Upper lobe of left lung (tissue), 4 donors: ENCODE measurements around the gene MANEAL.

Source experiments
- POLR2A ChIP-seq, 4 donors: fragments of 450-650 bp; IDR thresholded peaks; one replicate each; pipeline ENCODE4 v1.5.1; 2016 to 2017; ENCODE audit warnings: antibody characterized with exemption in 4 of 4, mild to moderate bottlenecking in 2 of 4
- POLR2AphosphoS5 ChIP-seq, 2 donors: sonication (generic); formaldehyde crosslinking; IDR thresholded peaks; one replicate each; pipeline ENCODE4 v1.5.1; 2017; ENCODE audit warnings: antibody characterized with exemption in 2 of 2
- TF ChIP-seq, protein P1 (sequence below), 6 experiments: fragments of 450-650 bp in 4 of 6; fragments of 200-600 bp in 2 of 6; sonication (generic) in 2 of 6; IDR thresholded peaks; one replicate each; pipeline ENCODE4 v1.5.1; 2016 to 2019; ENCODE audit warnings: antibody characterized with exemption in 6 of 6

DNA sequence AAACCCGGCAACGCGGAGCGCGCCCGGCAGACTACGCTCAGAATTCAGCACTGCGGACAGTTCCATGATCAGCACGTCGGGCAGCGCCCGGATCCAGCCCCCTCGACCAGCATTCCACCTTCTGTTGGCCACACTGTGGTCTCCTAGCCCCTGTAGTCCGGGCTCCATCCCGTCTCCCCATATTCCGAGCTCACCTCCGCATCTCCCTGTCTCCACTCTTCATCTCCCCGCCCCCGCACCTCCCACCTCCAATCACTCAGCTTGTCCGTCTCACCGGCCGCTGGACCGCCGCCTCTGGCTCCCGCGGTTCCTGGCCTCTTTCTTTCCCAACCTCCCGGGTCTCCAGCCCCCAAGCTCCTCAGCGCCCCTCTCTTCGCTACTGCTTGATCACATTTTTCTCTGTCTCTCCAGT, 29.2 kb upstream of the MANEAL start:
- TF ChIP-seq POLR2A (IDR thresholded peaks at IDR 0.05): no peak
- TF ChIP-seq, protein P1, sequence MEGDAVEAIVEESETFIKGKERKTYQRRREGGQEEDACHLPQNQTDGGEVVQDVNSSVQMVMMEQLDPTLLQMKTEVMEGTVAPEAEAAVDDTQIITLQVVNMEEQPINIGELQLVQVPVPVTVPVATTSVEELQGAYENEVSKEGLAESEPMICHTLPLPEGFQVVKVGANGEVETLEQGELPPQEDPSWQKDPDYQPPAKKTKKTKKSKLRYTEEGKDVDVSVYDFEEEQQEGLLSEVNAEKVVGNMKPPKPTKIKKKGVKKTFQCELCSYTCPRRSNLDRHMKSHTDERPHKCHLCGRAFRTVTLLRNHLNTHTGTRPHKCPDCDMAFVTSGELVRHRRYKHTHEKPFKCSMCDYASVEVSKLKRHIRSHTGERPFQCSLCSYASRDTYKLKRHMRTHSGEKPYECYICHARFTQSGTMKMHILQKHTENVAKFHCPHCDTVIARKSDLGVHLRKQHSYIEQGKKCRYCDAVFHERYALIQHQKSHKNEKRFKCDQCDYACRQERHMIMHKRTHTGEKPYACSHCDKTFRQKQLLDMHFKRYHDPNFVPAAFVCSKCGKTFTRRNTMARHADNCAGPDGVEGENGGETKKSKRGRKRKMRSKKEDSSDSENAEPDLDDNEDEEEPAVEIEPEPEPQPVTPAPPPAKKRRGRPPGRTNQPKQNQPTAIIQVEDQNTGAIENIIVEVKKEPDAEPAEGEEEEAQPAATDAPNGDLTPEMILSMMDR (IDR thresholded peaks at IDR 0.05): no peak
- TF ChIP-seq POLR2AphosphoS5 (IDR thresholded peaks at IDR 0.05): no peak
